ENCODE data around the gene PYGO2.
"Not testable (repeated sequence)": the region's sequence is repeated elsewhere in the genome, so short reads cannot be mapped to it uniquely, and the experiment has no call there.

PYGO2 gene

DNA sequence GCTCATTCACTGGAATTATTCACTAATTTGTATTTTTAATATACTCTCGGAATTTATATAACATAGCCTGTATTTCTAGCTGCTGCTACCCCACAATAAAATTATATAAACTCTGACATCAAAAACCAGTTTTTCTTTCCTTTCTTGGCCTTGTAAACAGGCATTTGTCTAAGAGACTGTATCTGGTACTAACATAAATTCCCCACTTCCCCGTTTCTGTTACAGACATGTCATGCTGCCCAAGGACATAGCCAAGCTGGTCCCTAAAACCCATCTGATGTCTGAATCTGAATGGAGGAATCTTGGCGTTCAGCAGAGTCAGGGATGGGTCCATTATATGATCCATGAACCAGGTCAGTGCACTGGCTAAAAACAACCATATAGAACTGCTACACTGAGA is 16.2 kb upstream of the PYGO2 start:
- not testable (repeated sequence) for DNase-seq

DNA sequence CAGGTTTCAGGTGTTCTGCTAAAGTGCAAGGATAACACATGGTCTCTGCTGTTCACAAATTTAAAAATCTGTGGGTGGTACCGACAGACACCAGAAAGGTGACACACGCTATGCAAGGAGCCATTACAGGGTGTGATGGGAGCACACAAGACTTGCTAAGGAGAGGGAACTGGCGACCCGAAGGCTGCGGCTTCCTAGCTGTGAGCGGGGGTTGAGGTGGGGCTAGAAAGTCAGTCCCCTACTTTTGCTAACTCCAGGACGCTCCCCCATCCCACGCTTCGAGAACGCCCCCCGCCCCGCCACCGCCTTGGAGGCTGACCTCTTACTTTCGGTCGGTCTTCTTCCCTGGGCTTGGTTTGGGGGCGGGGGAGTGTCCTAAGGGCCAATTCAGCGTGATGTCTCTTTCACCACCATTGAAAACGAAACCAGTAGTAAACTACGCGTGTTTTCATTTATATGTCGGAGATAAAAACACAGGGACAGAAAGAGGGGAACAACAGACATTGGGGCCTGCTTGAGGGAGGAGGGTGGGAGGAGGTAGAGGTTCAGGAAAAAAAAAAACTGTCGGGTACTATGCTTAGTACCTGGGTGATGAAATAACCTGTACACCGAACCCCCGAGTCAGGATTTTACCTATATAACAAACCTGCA is 14.0 kb upstream of the PYGO2 start:
- peak; percentile 72 for DNase-seq

DNA sequence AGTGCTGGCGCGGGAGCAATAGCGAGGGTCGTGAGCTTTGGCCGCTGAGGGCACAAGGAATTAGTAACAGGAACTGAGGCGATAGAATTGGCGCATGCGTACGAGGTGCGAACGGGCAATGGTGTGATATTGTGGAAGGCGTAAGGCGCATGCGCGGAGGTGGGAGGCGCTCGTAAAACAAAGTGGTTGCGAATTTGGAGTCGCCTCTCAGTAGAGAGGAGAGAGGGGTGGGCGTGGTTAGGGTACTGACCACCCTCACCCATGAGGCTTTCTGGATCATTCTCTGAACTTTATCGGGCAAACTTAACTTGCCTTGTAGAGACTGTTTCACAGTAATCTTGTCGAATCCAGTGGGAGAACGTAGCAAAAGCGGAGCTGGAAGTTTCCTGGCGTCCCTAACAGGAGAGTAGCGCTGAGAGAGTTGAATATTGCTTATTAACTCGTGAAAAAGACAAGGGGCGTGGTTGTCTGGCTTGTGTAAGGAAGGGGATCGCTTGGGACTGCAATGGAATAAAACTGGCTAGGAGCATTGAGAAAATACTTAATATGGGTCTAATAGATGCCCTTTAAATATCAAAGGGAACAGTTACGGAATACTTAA is 13.3 kb upstream of the PYGO2 start:
- peak; percentile 92 for DNase-seq

DNA sequence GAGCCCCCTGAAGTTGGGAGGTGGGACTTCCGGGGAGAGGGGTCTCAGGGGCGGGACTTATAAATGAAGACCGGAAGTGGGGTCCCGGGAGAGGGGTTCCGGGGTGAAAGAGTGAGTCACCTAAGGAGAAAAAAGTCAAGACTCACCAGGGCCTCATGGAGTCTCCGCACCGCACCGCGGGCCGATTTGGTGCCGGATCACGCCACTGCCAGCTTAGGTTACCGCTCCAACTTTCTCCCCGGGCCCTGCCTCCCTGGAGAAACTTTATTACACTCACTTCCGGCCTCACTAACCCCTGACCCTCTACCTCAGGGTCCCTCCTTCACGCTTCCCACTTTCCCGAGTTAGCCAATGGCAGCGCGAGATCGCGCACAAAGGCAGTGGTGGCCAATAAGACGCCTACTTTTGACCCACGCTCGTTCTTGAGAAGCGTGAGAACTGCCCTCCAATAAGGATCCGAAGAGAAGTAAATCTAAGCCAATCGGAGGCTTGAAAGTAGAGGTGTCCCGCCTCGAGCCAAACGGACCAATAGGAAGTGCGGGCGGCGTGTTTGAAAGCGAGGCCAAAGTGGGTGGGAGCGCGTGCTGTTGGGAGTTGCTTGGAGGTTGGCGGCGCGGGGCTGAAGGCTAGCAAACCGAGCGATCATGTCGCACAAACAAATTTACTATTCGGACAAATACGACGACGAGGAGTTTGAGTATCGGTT is 12.7 kb upstream of the PYGO2 start, which contains the start of gene CKS1B:
CKS1B (plus strand) TSS at position 580 of the 706 bp plus-strand sequence; CDS start at position 645, 65 bp downstream.
- peak; percentile 99 for DNase-seq

DNA sequence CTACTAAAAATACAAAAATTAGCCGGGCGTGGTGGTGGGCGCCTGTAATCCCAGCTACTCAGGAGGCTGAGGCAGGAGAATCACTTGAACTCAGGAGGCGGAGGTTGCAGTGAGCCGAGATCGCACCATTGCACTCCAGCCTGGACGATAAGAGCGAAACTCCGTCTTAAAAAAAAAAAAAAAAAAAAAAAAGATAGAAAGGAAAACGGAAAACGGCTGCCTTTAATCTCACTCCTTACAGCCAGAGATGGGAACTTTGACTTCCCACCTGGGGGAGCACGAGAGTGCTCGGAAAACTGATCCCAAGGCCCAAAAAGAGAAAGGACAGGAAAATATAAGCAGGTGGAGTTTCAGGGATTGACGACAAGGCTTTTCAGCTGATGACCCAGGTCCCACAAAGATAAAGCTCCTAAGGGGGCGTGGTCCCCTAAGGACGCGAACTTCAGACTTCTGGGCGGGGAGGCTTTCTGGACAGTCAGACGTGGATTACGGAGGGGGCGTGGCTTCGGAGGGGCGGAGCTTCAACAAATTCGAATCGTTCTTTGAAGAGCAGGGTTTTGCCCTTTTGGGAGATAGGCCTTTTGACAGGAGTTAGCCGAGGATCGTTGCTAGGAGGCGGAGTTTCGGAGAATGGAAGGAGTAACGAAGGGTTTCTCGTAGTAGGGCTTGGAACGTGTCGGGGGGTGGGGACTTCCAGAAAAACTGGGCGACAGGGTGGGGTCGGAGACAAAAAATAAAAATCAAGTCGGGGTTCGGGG is 11.9 kb upstream of the PYGO2 start:
- peak; percentile 92 for DNase-seq

DNA sequence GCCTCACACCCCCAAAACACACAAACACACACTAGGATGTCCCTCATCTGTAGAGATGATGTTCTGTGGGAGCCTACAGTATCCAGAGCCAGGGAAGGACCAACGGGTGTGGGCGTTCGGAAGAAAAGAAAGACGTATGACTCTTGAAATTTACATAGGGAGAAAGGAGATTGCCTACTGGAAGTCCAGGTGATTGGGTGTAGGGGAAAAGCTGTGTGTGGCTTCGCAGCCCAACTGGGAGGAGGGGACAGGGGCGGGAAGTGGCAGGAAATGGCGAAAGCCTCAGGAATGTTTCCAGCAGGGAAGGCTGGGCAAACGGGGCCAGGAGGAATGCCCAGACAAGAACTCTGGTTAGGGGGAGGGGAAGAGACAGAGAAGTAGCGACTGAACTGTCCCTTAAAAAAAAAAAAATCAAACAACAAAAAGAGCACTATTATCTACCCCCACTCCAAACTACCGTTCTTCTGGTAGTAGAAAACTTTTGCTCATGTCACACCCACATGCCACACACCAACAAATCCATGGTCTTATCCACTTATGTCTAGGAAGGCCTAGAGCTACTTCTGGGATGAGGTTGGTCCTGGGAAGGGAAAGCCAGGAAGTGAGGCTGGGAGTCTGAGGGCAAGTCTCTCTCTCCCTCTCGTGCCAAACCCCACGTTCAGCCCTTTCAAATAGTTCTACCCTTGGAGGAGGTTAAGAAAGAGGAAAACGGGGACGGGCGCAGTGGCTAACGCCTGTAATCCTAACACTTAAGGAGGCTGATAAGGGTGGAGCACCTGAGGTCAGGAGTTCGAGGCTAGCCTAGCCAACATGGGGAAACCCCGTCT is 11.1 kb upstream of the PYGO2 start:
- no peak for DNase-seq

DNA sequence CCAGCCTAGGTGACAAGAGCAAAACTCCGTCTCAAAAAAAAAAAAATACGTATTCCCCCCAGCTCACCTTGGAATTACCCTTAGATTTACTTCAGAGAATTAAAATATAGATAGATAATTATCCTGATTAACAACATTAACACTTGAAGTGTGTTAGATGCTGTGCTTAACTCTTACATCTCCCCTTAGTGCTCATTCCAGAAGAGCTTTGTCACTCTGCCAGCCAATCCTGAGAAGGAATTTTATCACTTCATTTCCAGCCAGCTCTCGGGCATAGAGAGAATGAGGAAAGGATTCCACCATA is 10.6 kb upstream of the PYGO2 start:
- DNase-seq: no peak

DNA sequence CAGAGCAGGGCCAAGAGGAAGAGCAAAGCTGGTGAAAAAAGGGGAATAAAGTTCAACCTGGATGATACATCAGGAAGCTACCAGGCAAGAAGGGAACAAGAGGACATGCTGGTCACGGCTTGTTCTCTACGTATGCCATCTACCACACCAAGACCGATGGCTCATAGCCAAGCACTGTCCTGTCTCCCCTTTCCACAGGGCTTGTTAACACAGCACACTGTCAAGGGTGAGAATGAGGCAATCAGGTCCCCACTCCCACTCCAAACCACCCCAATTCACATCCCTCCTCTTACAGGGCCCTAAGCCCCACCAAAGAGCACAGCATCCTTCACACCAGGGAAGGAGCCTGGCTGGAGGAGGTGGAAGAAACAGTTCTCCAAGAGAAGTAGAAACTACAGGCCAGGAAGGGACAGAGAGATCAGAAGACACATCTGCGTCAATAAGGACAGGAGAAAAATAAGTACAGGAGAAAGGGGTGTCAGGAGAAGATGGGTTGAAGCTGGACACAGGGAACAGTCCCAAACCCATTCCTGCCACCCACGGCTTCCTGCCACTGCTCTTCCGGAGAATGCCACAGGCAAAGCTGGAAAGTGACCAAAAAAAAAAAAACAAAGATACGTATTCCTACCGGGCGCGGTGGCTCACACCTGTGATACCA is 9.9 kb upstream of the PYGO2 start:
- DNase-seq: no peak

DNA sequence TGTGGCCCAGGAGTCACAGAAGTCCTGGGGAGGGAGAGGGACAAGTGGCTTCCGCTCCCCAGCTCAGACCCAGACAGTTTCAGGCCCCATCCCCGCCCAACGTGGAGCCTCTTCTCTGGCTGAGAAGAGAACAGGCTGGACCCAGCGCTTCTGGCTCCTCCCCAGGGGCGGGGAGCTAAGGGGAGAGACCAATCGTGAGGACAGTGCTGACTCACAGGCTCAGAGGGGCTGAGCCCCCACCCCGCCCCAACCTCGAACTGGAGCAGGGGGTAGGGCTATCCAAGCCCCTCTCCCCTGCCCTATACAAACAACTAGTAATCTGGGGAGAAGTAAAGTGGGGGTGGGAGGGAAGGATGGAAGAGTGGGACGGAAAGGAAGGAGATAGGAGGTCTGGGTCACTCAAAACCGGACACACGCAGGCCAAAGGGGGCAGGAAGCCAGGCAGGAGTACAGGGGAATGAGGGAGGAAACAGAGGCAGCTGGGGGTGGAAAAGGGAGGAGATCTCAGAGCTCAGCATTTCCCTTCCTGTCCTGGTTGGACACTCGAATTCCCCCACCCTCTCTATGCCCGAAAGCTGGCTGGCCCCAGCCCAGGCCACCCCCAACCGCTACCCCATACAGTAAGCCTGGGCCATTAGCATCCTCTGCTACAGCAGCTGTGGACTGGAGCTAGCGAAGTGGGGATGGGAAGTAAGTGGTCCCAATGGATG is 9.2 kb upstream of the PYGO2 start, which contains the start of gene SHC1:
SHC1 (minus strand) TSS at position 117 of the 710 bp plus-strand sequence. CDS start 221 bp downstream, outside the sequence.
- DNase-seq: peak; percentile 43

DNA sequence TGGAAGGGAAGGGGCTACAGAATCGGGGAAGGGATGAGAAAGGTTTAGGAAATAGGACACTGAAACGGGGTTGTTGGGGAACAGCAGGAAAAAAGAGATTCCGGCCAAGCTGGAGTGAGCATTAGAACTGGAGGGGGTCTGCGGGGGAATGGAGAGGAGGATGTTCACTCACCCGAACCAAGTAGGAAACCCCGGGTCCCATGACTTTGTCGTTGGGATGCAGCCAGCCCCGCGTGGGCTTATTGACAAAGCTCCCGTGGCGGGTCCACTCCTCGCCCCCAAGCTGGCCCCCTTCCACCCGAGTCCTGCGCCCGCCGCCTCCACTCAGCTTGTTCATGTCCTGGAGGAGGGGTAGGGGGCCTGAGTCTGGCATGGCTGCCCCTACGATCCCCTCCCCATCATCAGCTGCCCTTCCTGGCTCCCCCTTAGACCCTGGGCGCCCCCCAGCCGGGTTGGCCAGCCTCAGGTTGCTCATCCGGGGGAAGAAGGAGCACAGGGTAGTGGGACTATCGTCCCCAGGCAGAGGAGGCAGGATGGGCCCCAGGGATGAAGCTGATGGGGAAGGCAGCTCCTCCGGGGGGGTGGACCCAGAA is 8.4 kb upstream of the PYGO2 start:
- DNase-seq: no peak

DNA sequence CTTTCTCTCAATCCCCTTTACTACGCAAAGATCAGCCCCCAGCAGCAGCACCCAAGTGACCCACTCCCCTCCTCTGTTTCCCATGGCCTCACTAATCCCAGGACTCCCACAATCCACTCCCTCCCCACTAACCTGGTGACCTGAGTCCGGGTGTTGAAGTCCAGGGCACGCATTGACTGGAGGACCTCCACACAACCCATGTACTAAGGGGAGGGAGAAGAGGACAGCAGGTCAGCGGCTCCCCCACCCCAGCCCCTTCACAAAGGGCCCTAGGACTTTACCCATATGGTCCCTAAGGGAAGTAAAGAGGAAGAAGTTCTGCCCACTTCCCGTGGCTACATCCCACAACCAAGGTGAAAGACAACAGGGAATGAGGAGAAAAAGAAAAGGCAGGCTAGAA is 7.7 kb upstream of the PYGO2 start:
- no peak for DNase-seq

DNA sequence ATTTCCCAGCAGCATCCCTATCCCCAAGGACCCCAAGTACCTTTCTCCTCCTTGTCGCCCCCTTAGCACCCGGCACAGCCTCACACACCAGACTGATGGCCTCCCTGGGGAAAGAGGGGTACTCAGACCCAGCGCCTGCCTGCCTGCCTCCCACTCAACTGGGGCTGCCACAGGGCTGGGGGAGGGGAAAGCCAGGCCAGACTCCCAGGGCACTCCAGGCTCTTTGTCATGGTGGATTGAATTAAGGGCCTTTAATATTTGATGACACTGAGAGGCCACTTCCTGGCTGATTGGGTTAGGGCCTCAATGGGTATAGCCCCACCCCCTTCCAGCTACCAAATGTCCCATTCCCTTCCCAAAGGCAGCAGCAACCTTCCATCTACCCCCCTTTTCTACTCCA is 7.1 kb upstream of the PYGO2 start:
- no peak for DNase-seq

DNA sequence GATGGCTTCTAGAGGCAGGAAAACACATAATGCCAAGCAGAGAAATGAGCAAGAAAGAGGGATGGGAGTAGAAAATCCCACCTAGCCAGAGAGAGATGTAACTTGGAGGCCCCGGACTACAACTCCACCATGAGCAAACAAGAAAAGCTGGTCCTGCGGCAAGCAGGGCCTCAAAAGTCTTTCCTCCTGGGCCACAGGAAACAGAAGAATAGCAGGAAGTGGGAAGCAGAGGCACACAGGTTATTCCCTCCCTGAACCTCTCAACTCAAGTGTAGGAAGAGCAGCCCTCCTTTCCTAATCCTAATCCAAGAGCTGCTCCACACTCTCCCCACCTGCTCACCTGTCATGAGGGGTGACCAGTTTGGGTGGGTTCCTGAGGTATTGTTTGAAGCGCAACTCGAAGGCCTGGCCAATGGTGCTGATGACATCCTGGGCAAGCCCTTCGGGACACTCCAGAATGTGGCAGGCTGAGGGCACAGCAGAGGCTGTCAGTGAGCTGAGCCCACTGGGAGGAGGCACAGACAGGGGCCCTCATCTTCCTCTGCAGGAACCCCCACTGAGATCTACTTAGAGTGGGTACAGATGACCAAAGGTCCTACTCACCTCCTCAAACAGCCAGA is 5.9 kb upstream of the PYGO2 start:
- DNase-seq: no peak

DNA sequence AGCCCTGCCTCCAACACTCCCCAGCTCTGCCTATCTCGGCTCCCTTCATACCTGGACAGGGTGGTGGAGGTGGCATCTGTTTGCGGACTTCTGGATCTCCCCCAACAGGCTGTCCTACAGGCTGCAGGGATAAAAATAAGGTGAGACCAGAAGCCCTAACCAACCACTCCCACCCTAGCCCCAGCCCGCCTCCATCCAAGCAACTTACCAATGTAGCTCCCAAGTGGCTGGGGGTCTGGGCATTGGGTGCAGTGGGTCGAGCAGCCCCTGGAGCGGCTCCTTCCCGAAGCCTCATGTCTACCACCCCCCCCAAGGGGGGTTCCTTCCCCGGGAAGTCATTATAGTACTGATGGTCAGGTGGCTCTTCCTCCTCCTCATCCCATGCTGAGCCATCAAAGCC is 4.5 kb upstream of the PYGO2 start:
- no peak for DNase-seq

DNA sequence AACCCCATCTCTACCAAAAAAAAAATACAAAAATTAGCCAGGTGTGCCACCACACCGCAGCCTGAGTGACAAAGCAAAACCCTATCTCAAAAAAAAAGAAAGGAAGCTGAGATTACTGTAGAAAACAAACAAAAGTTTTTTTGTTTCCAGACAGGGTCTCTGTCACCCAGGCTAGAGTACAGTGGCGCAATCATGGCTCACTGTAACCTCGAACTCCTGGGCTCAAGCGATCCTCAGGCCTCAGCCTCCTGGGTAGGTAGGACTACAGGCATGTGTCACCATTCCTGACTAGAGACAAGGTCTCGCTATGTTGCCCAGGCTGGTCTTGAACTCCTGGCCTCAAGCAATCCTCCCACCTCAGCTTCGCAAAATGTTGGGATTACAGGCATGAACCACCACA is 2.8 kb upstream of the PYGO2 start:
- no peak for DNase-seq

DNA sequence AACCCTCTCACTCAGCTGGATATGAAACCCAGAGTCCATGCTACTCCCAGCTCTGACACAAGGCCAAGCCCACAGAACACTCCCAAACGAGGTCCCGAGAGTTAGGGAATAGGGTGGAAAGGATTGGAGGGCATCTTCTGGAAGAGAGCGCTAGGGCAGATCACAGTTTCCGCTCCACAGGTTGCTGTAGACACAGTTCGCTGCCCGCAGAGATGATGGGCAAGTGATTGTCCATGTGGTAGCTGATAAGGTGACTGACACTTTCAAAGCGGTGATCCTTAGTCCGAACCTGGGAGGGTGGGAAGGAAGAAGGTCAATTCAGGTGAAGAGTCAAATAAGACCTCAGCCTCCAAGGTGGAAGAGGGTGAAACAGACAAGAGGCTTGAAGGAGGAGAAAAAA is 2.1 kb upstream of the PYGO2 start:
- DNase-seq: no peak

DNA sequence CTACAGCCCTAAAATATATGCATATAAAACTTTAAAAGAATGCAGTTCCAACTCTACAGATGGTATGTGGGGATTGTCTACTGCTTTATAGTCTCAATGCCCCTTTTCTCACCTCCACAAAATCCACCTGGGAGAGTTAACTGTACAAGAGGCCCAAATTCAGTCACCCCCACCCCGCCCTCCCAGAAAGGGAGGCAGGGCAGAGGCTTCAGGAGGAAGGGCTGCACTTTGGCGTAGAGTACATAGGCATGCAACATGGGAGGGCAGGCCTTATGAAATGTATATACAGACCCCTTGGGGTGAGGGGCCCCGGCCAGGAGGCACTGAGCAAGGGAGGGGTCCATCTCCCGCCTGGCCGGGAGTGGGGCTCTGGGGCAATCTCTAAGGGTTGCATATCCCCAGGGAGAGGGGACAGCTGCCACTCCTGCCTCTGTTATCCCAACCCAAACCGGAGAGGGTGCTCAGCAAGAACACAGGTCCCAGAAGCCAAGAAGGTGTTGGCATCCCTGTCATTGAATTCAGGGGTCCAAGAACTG is 1.3 kb upstream of the PYGO2 start:
- no peak for DNase-seq

DNA sequence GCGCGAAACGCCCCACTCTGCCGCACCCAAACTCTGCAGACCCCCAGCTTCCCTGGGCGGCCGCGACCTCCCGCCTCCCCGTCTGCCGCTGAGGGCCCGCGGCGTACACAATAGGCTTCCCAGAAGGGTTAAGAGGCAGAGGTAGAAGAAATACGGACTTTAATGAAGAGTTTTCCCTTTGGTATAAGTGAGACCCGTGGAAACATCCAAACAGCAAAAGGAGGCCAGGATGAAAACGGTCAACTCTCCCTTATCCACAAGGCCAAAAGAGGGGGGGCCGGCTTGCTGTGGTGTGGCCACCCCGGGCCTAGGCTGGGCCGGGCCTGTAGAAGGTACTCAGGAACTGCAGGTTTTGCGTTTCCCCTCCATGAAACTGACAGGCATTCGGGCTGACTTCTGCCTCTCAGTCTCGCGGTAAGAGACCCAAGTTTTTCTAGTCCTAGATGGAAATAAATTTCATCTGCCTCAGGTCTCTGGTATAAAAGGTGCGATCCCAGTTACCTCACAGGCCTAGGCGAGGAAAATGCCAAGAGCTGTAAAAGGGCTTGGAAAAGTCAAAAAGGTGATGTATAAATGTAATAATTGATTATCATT is 671 bp upstream of the PYGO2 start:
- no peak for DNase-seq

DNA sequence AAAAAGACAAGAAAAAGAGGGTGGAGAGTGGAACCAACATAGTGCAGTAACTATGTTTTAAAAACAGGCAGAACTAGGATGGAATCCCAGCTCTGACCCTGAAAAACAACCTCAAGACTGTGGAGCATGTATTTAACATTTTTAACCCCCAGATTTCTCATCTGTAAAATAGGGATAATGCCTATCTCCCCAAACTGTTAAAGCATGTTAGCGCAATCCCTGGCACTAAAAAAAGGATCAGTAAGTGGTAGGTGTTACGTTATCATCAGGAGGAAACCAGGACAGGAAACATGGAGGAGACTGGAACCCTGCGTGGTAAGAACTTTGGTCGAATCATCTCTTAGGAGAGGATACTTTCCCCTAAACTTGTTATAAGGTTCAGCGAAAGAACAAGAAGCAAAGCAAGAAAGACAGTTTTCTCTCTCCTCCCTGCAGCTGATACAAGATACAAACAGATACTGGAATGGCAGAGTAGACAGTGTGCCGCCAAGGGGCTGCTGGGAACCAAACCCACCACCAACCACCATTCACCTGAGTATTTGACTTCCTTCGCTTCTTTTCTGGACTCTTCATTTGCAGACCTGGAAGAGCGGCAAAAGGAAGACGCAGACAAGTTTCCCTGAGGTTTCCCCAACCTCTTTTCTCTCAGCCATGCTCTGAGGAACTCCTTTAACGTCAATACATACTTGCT is 991 bp downstream of the PYGO2 start:
- no peak for DNase-seq
